ENCODE results near the gene CENPQ.
"Not testable (repeated sequence)": the region's sequence is repeated elsewhere in the genome, so short reads cannot be mapped to it uniquely, and the experiment has no call there.

Gene CENPQ, protein sequence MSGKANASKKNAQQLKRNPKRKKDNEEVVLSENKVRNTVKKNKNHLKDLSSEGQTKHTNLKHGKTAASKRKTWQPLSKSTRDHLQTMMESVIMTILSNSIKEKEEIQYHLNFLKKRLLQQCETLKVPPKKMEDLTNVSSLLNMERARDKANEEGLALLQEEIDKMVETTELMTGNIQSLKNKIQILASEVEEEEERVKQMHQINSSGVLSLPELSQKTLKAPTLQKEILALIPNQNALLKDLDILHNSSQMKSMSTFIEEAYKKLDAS

DNA sequence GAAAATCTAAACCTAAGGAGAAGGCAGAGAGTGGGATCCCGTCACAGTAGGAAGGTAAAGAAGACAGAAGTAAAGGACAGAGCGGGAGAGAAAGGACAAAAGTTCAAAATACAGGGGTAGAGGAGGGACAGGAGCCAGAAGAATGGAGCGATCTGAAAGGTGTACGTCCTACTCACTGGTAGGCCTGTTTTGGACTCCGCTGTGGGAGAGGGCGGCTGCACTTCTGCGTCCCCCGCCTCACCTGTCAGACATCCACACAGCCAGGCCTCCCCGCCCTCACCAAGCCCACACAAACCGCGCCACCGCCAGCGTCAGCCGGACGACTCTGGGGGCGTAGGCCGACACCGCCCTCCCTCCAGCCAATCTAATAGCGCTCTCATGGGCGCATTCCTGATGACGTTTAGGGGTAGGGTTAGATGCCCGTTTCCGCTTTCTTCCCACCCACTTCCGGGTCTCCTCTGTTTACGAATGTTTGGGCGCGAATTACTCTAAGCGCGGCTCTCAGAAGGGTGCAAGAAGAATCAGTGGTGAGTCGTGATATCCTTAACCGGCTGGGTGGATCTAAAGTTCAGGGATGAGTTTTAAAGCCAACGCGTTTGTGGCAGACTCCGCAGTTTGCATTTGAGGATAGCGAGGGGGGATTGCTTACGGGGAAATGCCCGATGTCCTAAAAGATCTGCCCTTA lies at the start of gene CENPQ, which contains the start of gene MMUT:
CENPQ (plus strand) TSS at position 444 of the 685 bp plus-strand sequence. CDS start 6,807 bp downstream, outside the sequence.
MMUT (minus strand) TSS at position 327 of the 685 bp plus-strand sequence. CDS start 3,787 bp downstream, outside the sequence.
- DNase-seq, result peak; percentile 99

DNA sequence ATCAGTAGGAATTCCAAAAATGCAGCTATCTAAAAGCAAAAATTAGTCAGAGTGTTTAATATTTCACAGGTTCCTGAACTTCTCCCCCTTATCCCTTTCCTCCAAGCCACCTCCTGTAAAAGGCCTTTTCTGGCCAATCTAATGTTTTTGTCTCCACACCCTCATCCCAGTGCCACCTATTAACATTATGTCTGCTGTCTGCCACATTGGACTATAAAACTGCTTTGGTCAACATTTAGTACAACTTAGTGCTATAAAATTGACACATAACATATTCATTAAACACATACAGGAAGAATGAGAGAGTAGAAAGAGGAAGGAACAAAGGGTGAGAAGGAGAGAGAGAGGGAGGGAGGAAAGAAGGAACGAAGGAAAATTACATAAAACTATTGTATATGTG lies 47.8 kb upstream of the CENPQ start:
- peak; percentile 38 for DNase-seq

DNA sequence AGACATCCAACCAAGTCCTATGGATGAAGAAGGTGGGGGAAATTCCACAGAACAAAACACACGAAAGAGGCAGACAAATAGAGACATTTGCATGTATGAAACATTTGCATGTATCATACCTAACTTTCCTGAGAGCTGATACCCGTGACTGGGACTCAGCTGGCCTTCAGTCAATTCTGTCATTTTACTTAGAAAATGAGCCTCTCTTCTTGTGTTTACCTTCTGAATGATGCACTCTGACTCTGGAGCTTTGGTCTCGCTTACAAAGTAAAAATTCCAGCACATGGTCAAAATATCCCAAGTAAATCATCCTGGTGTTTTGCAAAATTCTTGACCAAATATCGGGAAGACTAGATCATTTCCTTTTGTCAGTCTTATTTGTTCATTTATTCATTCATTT lies 47.0 kb upstream of the CENPQ start:
- DNase-seq, result no peak

DNA sequence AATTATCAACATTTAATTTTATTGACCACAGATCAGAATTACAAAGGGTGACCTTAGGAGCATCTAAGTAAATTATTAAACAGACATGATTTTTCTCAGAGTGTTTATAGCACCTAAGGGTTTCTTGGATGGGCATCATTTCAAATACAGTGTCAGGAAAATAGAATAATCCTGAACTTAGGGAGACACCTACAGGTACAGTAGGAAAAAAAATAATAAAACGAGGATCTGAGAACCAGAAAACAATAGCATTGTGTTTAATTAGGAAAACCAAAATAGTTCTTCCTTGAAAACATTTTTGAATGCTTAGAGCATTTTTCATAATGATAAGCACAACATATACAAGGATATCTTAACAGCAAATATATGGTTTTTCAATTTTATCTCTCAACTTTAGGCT lies 39.4 kb upstream of the CENPQ start:
- DNase-seq, result peak; percentile 56

DNA sequence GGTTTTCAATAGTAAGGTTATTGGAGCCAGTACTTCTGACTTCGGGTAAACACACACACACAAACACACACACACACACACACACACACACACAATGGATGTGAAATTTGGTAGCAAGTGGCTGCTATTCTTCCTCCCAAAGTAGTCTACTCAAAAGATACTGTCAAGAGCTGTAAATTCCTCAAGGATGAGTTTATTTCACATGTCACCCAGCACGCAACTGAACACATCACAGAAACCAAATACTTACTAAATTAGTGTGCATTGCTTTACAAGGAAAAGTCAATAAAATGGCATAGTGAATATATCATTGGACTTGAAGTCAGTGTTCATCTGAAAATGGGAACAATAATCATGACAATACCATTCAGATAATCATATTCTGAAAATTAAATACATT lies 33.0 kb upstream of the CENPQ start:
- DNase-seq, result no peak

DNA sequence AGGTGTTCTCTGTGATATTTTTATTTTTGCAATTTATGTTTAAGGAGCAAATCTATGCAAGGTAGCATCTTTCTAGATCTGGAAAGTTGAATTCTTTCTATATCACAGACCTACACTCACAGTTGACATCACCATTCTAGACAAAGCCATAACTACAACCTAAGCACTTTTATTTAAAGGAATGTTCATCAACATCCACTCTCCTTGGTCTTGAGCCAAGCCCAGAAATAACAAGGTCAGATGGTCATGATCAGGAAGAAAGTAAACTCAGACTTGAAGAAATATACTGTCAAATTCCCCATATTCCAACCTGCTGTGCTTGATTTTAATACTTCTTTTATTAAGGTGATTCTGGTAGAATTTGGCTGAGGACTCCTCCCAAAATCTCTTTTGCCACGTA lies 32.3 kb upstream of the CENPQ start:
- DNase-seq, result no peak

DNA sequence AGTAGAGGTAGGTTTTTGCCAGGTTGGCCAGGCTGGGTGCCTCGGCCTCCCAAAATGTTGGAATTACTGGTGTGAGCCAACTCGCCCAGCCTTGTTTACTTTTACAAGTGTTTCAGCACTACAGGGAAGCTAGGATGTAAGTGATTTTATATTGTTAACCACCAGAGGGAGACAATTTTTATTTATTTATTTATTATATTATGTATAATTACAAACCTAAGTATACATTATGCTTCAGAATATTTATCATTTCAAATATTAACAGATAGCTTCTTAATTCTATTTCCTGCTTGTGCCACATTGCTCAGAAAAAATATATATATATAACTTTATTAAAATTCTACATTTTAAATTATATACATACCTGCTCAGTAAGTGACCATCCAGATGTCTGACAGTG lies 9.9 kb upstream of the CENPQ start:
- peak; percentile 35 for DNase-seq

DNA sequence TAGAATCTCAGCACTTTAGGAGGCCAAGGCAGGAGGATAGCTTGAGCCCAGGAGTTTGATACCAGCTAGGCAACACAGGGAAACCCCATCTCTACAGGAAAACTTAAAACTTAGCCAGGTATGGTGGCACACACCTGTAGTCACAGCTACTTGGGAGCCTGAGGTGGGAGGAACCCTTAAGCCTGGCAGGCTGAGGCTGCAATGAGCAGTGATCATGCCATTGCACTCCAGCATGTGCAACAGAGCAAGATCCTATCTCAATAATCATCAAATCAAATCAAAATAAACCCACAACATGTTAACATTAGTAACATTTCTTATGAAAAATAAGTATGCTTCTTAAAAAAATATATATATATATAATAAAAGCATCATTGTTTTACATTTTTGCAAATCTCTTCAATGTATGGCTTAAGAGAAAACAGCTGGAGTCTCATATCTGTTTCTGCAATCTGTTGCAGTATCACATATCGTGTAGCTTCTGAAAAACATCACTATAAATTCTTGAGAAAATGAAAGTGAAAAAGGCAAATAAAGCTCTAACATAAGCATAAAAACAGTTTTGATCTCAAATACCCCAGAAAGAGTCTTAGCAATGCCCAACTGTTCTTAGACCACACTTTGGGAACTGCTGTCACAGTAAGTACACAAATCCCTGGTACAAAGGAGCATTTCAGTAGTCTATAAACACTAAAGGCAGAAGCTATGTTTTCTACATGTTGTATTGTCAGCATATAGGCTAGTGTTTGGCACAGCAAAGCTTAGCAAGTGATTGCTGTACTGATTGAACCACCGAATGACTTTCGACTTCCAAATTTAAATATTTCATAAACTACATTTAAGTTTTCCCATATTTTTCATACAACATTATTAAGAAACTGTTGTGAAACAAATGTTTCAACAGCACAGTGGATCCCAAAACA lies 8.1 kb upstream of the CENPQ start:
- DNase-seq, result no peak

DNA sequence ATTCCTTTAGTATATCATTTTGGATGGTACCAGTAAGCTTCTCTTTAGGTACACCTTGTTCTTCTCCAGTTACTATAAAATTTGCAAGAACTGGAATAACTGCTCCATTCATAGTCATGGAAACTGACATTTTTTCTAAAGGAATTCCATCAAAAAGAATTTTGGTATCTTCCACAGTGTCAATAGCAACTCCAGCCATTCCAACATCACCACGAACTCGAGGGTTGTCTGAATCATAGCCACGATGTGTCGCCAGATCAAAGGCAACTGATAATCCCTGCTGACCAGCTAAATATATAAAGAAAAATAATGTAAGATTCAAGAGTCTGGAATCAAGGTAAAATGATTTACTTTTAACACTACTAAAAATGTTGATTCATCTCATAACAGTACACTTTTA lies 5.4 kb upstream of the CENPQ start:
- DNase-seq, result no peak

DNA sequence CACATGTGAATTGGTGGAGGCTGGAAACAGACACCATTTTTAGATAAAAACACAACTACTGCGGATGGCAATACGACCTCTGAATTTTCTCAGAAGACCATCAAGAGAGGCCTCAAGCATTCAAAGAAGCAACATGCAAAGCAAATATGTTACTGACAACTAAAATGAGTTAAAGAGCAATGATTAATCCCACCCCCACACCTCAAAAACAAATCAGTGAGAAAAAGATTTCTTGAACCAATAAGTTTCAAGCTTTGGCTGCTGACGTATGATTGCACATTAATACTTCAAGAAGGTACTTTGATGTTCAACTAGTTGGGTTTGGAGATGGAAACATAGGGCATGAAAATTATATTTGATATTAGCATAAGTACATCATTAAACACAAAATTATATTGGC lies 1.1 kb upstream of the CENPQ start:
- DNase-seq, result no peak

DNA sequence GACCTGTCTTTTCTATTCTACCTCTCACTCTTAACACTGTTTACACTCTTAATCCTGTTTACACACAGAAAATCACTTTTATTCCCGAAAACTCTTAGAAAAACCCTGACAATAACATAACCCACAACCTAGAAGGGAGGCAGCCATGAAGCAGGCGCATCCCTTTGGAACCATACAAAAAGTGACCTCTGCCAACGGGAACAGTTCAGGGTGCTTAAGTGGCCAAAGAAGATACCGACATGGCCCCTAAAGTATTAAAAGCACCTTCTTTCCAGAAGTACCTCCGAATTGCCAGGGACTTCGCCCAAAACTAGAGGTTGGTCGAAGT lies 607 bp upstream of the CENPQ start:
- peak; percentile 43 for DNase-seq

DNA sequence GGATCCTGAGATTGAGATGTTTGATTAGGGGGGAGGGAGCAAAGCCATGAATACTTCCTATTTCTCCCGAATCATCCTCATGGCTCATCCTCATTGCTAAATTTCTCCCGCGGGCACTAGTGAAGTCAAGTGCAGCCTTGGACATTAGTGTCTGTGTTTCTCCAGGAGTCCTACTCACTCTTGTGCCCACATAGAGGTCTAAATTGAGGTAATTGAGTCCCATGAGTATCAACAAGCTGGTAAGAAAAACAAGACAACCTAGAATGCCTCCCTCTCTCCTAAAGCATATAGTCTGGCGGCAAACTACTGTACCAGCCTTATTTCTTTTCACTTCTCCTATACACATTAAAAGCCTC lies 420 bp downstream of the CENPQ start:
- peak; percentile 59 for DNase-seq

DNA sequence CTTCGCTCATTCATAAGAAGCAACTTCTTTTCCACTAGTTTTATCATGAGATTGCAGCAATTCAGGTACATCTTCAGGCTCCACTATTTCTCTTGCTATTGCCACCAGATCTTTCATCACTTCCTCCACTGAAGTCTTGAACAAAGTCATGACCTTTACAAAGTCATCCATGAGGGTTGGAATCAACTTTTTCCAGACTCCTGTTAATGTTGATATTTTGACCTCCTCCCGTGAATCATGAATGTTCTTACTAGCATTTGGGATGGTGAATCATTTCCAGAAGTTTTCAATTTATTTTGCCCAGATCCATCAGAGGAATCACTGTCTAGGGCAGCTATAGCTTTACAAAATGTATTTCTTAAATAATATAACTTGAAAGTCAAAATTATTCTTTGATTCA lies 1.5 kb downstream of the CENPQ start:
- no peak for DNase-seq

DNA sequence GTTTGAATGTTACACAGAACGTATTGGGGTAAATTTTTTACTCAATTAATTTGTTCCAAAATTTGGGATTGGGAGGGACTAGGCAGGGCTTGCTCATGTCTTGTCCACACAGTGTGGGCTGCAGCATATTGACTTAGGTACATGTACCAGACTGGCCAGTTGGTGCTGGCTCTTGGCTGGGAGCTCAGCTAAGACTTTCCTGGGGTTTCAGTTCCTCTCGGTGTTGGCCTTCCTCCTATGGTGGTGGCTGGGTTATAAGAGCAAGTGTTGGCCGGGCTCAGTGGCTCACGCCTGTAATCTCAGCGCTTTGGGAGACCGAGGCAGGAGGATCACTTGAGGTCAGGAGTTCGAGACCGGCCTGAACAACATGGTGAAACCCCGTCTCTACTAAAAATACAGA lies 4.9 kb downstream of the CENPQ start:
- DNase-seq, result no peak

DNA sequence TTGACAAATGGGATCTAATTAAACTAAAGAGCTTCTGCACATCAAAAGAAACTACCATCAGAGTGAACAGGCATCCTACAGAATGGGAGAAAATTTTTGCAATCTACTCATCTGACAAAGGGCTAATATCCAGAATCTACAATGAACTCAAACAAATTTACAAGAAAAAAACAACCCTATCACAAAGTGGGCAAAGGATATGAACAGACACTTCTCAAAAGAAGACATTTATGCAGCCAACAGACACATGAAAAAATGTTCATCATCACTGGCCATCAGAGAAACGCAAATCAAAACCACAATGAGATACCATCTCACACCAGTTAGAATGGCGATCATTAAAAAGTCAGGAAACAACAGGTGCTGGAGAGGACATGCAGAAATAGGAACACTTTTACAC lies 13.4 kb downstream of the CENPQ start:
- DNase-seq, result not testable (repeated sequence)

DNA sequence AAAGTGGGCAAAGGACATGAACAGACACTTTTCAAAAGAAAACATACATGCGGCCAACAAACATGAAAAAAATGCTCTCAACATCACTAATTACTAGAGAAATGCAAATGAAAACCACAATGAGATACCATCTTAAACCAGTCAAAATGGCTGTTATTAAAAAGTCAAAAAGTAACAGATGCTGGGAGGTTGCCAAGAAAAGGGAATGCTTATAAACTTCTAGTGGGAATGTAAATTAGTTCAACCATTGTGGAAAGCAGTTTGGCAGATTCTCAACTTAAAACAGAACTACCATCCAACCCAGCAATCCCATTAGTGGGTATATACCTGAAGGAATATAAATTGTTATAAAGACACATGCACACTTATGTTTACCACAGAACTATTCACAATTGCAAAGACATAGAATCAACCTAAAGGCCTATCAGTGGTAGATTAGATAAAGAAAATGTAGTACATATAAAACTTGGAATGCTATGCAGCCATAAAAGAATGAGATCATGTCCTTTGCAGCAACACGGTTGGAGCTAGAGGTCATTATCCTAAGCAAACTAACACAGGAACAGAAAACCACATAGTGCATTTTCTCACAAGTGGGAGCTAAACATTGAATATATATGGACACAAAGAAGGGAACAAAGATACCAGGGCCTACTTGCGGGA lies 16.3 kb downstream of the CENPQ start:
- no peak for DNase-seq

DNA sequence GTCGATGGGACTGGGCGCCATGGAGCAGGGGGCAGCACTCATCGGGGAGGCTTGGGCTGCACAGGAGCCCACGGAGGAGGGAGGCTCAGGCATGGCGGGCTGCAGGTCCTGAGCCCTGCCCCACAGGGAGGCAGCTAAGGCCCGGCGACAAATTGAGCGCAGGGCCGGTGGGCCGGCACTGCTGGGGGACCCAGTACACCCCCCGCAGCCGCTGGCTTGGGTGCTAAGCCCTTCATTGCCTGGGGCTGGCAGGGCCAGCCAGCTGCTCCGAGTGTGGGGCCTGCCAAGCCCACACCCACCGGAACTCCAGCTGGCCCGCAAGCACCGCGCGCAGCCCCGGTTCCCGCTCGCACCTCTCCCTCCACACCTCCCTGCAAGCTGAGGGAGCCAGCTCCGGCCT lies 18.7 kb downstream of the CENPQ start:
- DNase-seq, result not testable (repeated sequence)

DNA sequence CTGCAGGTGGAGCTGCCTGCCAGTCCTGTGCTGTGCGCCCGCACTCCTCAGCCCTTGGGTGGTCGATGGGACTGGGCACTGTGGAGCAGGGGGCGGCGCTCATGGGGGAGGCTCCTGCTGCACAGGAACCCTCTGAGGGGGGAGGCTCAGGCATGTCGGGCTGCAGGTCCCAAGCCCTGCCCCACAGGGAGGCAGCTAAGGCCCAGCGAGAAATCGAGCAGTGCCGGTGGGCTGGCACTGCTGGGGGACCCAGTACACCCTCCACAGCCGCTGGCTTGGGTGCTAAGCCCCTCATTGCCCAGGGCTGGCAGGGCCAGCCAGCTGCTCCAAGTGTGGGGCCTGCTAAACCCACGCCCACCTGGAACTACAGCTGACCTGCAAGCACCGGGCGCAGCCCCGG lies 20.2 kb downstream of the CENPQ start:
- DNase-seq, result not testable (repeated sequence)

DNA sequence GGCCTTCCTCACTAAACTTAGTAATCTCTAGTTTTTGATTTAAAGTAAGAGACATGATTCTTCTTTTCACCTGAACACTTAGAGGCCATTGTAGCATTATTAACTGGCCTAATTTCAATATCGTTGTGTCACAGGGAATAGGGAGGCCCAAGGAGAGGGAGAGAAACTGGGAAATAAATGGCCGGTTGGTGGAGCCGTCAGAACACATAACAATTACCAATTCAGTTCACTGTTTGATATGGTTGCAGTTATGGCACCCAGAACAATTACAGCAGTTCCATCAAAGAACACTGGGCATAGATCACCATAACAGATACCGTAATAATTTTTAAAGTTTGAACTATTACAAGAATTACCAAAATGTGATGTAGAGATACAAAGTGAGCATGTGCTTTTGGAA lies 27.5 kb downstream of the CENPQ start:
- no peak for DNase-seq

DNA sequence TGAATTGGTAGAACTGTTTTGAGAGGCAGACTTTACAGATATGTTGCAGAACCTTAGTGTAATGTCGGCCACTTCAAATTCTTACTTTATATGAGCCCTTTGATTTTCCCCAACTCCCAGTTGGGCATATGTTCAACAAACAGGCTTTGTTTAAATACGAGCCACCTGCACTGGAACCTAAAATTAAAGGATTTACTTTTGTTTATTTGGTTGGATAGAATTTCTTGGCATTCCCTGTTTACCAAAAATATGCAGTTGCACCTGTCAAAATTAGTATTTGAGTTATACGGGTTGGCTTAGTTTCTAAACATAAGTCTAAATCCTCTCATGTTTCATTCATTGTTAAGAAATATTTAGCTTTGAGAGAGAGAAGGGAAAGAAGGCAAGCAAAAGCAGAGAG lies 34.1 kb downstream of the CENPQ start:
- peak; percentile 85 for DNase-seq

DNA sequence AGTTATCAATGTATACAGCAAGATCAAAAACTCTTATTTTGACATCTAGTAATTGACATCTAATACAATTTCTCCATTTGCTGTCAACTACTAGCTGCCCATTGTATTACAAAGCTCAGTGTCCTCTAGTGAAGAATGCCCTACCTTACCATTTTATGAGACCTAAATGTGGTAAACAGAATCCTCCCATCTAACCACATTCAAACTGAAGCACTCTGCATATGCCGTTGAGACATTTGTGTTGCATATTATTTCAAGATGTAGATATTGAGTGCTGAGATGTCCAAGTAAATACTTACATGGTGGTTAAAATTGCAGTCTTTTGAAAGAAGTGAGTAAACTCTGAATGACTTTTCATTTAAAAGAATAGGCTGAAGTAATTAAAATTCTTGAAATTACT lies 36.0 kb downstream of the CENPQ start:
- peak; percentile 10 for DNase-seq

DNA sequence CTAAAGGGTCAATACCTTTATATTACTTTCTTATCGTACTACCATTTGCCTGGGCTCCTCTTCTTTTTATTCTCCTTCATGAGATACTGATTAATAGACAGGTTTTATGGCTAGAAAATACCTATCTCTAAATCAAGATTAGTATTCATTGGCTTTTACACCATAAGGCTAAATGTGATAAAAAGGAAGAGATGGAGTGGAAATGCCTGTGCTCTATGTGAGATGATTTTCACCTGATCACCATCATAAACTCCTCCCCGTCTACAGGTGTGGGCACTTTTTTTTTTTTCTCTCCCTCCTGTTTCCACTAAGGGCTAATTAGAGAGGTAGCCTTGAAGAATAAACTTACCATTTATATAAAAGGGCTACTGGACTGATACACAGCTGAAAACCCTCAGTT lies 36.5 kb downstream of the CENPQ start, which contains the start of gene GLYATL3:
GLYATL3 (plus strand) TSS at position 301 of the 400 bp plus-strand sequence. CDS start 12,068 bp downstream, outside the sequence.
- peak; percentile 80 for DNase-seq

DNA sequence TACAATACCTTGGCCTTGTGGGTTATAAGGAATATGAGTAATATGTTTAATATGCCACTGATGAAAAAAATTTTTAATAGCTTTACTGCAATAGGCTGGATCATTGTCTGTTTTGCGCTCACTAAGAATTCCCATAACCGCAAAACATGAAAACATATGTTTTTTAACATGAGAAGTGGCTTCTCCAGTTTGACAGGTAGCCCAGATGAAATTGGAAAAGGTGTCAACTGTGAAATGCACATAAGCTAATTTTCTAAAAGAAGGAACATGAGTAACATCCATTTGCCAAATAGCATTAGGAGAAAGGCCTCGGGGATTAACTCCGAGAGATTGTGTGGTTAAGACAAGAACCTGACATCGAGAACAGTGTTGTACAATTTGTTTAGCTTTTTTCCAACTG lies 41.5 kb downstream of the CENPQ start:
- no peak for DNase-seq

Measured in NCI-H69 (cell line).